Posterior cingulate gyrus (tissue), 11 donors: ENCODE data around the gene CDH18.
"Not testable (repeated sequence)": the region's sequence is repeated elsewhere in the genome, so short reads cannot be mapped to it uniquely, and the experiment has no call there.

Experiments
- DNase-seq, 10 donors: peaks; one replicate each; pipeline versions ENCODE4 v3.0.0 to v3.0.0-alpha.2; 2020 to 2021; ENCODE audit warnings: mixed read lengths in 3 of 10
- intact Hi-C: fragments of 100-400 bp; cut with DNase I; formaldehyde crosslinking; loops from one replicate; pipeline ENCODE4 v1.15.1; 2023

CDH18 gene

DNA sequence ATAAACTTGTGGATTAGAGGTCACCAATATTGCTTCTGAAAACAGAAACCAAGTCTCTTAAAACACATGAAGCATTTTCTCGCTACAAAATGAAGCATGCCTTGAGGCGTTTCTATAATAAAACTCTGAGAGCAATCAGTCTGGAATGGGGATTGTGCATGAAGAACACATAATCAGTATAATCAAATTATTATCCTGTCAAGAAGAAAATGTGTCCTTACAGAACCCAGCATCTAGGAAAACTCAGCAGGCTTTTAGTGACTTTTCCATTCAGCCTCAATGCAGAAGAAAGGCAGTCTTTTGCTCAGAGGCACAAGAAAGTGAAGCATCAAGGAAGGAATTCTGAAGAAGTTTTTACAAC, 121.9 kb downstream of the CDH18 start:
- no peak for DNase-seq
- intact Hi-C loops = no loop called here

DNA sequence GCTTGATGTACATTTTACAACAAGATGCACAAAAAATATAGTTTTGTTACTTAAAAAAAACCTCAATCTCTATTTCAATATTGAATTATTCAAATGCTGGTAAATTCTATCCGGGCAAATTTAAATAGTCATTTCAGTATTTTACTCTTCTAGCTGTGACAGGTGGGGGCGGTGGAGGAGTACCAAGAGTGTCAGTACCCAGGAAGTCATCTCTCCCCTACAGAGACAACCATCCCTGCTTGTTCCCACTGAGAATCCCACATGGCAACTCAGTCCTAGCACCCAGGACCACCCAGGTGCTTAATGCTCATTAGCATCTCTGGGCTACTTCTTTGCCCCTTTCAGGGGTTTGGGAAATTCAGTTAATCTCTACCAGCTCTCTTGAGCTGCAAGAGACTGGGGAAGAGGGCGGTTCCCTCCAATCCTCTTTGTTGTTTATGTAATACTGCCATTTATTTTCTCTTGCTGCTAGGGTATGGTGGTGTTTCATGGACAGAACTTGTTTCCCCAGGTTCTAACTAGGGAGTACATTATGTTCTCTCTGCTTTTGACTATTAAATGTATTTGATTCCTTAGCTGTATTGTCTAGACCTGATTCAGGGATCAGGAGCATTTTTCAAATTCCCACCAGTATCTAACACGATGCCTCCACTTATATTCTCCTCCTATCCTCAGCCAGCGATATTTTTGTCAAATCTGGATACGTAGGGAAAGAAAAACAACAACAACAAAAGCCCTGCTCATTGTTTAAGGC, 122.5 kb downstream of the CDH18 start:
- intact Hi-C loops = no loop called here

DNA sequence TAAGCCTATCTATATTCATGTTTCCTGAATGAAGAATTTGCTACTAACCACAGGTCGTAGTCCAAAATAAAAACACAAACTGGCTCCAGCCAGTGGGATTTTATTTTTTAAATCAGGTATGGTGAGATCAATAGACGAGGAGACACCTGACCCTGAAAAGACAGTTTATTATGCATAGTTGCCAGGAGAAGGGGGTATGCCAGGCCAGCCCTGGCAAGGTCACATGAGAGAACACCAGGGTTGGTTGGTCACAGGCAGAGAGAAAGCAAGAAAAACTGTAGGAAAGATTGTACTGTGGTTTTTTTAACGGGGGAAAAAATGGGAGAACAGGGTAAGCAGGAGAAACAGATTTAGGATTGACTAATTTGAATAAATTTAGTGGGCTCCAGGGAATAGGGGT, 125.3 kb downstream of the CDH18 start:
- DNase-seq = no peak
- intact Hi-C loops = no loop called here

More for the DNA sequence above, 122.5 kb downstream of the CDH18 start:
- DNase-seq = no peak

DNA sequence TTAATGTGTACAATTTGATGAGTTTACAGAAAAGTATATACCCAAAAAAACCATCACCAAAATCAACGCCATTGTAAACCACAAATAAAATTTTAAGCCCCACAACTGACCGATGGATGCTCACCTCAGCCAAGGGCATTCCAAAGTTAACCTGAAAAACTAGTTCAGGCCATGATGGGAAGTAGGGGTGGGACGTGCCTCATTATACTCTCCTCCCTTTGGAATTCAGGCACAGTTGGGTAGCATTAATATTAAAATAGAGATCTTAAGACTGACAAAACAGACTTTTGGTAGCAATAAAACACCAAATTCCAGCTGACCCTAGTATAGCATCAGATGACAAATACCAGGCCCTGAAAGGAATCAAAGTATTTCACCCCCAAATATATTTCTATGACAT, 129.0 kb downstream of the CDH18 start:
- intact Hi-C loops = no loop called here

DNA sequence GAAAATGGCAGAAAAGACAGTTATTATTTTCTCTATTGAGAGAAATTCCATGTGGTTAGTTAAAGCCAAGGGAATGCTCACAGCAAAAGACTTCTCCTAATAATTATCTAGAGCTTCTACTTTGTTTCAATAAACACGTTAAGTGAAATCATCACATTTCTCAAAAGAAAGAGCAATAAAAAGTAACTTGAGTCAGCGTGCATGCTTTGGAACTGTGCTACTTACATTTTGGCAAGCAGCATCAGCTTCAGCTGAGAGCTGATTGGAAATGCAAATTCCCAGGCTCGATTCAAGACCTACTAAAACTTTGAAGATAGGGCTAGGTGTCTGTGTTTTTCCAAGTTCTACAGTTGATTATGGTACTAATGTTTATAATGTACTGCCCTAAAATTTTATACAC, 132.1 kb downstream of the CDH18 start:
- DNase-seq = no peak
- intact Hi-C loops = no loop called here

More for the DNA sequence above, 129.0 kb downstream of the CDH18 start:
- no peak for DNase-seq

DNA sequence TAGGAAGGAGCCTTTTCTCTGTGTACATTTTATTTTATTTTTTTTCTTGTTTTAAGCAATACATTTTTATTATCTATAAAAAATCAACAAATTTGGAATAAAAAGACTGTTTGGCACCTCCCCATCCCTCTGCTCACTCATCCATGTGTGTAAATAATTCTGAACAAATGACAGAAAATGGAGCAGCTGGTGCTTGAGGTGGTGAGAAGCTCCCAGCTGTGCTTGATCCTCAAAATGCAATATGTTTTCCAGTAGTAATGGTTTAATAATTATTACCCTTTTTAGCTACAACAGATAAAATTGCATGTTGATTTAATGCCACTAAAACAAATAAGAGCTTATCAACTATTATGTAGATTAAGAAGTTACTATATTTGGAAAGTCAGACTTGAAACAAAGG, 132.5 kb downstream of the CDH18 start:
- intact Hi-C loops = no loop called here
- DNase-seq = no peak

DNA sequence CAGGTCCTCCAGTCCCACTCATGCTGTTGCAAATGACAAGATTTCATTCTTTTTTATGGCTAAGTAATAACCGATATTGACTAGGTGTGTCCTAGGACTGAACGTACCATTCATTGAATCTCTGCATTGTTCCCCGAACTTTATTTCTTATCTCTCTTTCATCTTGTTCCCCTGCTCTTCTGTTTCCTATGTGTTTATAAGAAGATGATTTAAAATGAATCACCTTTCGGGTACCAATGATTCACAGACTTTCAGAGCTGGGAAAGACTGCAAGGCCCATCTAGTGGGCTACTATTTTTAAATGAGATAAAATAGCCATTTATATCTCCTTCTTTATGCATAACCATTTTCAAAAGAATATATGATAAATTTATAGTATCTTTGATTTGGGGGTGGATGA, 133.0 kb downstream of the CDH18 start:
- no peak for DNase-seq
- intact Hi-C loops = no loop called here

DNA sequence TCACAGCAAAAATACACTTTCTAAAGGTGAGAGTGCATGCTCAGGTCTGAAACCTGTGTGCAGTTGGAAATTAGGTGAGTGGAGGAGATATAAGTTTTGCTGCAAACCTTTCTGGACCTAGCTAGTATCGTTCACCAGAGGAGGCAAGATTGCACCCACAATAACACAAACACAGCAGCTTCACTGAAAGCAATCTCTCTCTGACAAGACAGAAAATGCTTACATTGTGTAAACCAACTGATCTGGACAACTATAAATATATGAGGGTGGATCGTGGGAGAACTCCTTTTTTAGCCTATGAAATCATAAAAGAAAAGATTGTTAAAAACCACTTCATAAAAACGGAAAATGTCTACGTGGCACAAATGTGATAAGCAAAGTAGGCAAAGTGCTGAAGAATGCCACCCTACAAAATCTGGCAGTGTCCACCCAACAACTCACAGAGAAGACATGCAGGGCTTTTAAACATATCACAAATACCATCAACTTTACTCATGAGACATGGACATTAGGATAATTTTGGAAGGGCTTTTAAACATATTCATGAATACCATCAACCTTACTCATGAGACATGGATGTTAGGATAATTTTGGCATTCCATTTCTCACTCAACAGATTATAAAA, 134.3 kb downstream of the CDH18 start:
- no peak for DNase-seq
- intact Hi-C loops = no loop called here

DNA sequence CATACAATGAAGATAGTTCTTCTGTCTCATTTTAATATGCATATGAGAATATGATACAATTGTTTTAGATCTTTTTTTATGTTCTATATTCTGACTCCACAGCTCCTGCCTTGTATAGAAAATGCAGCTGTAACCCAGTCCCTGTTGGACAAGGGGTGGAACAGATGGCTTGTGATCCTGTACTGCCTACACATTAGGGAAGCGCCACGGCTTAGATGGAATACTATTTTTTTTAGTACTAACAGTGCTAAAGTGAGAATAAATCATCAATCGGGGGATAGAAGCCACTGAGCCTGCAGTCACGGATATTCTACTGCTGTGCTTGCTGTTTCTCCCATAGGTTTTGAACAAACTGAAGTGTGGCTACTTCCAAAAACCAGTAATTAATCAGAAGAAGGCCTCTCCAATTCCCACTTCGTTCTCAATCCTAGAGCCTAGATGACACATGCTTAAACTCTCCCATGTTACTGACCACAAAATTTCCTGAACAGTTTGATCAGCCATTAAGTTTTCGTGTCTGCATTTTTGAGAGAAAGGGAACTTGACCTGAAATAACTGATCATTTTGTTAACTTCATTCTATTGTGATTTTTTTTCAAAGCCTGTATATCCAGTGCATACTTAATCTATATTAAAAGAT, 150.3 kb downstream of the CDH18 start:
- peak in 2 of 10 donors; percentile 8 to 24 for DNase-seq
- intact Hi-C loops = no loop called here

DNA sequence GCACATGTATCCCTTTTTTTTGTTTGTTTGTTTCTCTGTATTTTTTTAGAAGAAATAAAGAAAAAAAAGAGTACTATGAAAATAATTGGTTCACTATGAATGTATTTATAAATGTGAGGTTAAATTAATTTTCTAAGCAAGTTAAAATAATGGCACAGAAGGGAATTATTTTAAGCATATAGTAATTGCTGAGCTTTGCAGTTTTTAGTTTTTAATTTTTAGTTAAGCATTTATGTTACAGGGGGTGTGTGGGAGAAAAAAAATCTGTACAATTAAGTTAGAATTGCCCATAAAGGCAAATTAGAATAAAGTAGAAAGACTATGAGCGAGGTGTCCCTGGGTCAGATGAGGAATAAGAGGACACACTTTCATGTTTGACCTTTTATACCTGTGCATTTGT, 152.6 kb downstream of the CDH18 start:
- no peak for DNase-seq
- intact Hi-C loops = no loop called here

DNA sequence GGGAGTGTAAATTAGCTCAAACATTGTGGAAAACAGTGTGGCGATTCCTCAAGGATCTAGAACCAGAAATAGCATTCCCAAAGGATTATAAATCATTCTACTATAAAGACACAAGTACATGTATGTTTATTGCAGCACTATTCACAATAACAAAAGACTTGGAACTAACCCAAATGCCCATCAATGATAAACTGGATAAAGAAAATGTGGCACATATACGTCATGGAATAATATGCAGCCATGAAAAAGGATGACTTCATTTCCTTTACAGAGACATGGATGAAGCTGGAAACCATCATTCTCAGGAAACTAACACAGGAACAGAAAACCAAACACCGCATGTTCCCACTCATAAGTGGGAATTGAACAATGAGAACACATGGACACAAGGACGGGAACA, 175.3 kb downstream of the CDH18 start:
- DNase-seq, intact Hi-C loops: not testable (repeated sequence)

DNA sequence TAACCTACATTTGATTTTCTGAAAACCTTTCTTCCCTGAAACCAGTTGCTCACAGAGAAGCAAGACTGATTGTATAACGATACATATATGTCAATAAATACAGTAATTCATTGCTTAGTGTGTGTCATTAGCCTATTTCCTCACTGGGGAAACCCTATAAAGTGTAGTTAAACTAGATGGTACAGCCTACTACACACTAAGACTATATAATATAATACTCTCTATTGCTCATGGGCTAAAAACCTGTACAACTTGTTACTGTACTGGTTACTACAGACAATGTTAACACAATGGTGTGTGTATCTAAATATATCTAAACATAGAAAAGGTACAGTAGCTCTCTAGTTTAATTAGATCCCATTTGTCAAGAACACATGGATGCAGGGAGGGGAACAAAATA, 181.2 kb downstream of the CDH18 start:
- intact Hi-C loops = no loop called here
- no peak for DNase-seq

DNA sequence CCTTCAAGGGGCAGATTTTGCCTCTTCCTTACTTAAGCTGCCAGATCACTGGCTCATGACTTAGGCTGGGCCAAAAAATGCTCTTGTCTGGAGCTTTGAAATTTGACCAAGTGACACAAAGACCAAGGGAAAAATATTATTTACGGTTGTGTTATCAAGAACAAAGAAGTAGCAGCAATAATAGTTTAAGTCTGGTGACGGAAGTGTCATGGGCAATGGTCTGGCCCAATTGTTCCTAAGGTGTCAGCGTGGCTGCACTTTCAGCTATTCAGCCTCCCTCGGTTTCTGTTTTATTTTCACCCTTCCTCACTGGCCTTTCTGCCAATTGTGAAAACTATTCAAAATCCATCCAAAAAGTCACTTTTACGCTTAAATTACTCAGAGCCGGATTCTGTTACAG, 185.3 kb downstream of the CDH18 start:
- intact Hi-C loops = no loop called here
- DNase-seq = no peak

DNA sequence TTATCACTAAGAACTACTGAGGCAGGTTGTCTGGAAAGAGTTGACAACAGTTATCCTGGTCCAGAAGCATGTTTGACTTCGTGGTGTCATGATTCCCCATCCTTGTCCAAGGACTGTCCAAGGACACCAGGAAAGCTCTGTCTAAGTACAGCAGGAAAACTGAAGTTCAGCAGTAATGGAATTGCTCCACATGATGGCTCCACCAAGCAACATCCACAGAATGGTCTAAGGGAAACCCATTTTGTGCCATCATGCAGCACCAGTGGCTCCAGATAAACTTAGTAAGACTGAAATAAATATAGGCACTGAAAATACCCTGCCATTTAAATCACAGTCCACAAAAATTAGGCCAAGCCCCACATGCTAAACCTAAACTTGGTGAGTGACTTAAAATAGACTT, 192.8 kb downstream of the CDH18 start:
- intact Hi-C loops = no loop called here
- DNase-seq = no peak

DNA sequence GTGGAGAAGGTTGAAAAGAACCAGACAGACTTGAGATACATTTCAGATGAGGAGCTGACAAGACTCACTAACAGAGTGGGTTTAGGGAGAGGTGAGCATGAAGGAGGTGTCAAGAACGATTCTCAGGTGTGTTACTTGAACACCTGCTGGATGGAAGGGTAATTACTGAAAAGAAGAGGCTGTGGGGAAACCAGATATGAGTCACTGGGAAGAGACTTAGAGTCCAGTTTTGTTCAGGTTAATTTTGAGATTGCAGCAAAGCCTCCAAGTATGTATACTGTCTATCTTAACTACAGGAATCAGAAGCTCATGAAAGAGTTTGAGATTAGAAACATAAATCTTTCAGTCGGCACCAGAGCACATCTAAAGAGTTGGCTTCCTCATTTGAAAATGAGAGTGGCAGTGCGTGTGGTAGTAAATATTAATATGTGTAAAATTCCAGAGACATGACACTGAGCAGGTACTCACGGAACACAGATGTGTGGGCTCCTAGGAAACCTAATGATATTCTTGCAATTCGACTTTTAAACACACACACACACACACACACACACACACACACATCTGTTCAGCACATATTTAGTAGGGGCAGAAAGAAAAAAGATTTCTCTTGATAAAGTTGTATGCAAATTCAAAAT, 197.1 kb downstream of the CDH18 start:
- no peak for DNase-seq
- intact Hi-C loops = no loop called here

DNA sequence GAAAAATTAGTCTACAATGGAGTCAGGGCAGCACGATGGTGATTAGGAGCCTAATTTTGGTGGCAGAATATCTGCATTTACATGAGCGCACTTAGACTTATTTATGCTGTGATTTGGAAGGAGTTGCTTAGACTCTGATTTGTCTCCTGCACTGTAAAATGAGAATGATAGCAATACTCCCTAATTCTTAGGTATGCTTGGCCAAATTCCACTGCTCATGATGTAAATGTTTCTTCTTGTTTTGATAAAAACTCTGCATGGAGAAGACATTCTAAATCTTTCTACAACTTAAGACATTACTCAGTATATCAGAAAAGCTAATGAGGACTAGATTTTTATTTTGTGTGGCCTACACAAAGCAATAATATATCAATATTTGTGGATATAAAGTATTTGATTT, 205.4 kb downstream of the CDH18 start:
- intact Hi-C loops = no loop called here
- no peak for DNase-seq

DNA sequence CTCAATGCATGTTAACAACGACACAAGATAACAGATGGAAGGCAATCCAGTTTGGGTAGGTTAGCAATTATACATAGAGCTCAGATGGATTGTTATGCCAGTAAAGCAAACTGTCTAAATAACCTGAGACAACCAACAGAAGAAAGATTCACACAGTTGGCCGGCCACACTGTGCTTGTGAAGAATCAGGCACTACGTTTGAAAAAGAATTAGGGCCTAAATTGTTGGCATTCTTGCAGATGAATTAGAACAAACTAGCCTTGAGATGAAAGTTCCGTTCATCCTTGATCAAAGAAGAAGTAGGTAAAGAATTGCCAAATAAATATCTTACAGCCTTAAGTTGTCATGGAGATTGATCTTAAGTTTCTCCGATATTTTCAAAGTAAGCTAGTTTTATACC, 210.6 kb downstream of the CDH18 start:
- intact Hi-C loops = no loop called here
- DNase-seq = no peak

DNA sequence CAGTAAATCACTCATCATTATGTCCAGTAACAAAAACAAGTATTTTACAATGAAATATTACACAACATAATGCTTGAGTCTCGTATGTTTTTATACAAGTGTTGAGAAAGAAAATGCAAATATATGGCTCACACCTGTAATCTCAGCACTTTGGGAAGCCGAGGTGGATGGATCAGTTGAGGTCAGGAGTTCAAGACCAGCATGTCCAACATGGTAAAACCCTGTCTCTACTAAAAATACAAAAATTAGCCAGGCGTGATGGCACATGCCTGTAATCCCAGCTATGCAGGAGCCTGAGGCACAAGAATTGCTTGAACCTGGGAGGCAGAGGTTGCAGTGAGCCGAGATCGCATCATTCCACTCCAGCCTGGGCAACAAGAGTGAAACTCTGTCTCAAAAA, 211.1 kb downstream of the CDH18 start:
- intact Hi-C loops, DNase-seq: not testable (repeated sequence)

DNA sequence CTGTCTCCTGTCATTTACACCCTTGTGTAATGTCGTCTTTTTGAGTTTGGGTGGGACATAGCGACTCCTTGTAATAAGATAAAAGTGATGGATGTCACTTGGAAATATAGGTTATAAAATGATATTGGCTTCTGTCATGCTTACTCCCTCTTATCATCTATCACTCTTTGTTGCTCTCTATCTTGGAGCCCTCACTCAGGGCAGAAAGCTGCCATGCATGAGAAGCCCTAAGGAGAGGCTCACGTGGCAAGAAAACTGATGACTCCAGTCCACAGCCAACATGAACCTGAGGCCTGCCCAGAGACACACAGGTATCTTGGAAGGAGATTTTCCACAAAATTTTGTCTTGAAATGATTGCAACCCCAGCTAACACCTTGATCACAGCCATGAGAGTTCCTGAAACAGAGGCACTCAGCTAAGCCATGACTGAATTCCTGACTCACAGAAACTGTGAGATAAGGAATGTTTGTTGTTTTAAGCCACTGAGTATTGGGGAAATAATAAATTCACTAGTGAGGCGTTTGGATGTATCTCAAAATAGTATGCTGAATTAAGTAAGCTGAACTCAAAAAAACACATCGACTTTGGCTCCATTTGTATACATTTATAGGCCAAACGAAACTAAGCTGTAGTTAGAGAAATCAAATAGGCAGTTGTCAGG, 216.7 kb downstream of the CDH18 start:
- no peak for DNase-seq
- intact Hi-C loops = no loop called here

DNA sequence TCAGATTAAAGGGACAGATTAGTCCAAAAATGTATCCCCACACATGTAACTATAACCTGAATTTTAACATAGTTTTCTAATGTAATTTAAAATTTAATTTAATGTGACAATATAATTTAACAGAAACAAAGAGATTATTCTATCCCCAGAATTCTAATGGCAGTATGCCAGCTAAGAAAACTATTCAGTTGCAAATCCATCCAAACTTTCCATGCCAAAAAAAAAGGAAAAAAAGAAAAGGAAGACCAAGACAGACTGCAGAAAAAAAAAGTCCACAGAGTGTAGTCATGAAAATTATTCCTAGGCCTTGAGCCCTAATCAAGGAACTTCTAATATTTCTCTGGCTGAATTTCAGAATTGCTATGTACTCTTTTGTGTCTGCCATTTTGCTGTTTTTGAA, 217.6 kb downstream of the CDH18 start:
- no peak for DNase-seq

DNA sequence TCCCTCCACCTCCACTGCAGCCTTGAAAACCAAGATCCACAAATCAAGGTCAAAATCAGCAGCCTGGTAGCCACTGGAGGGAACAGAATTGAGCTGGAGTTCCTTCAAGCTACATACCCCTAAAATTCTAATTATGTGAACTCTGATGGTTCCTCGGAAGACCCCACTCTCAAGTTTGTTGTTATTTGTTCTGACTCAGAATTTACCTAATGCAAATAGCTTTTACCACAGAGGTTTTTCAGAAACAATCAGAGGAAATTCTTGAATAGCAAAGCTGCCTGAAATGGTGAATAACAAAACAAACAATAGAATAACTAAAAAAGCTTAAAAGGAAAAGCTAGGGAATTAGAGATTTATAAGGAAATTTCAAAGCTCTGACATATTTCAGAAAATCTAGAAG, 220.0 kb downstream of the CDH18 start:
- intact Hi-C loops = no loop called here

More for the DNA sequence above, 217.6 kb downstream of the CDH18 start:
- intact Hi-C loops = no loop called here

More for the DNA sequence above, 220.0 kb downstream of the CDH18 start:
- DNase-seq = no peak
